ENCODE measurements around the gene TMEM108. TPM values are rescaled to one million over a fixed set of nuclear protein-coding genes. Genes with fewer than 3 reads are reported as not detected.

Gene TMEM108
- total and polyA plus RNA-seq, 10 of the 15 experiments (the other 5 are each of a cell fraction or from before 2014, with no cell fraction given) = 0.02 to 0.58 (median 0.12) TPM; not detected in 5

- RAD21 ChIA-PET (ENCODE audit: unreplicated experiment) = no interaction called here
- no peak overlapping the region for H3K4me3 ChIP-seq
- no peak for FAIRE-seq
- H4K20me1 ChIP-seq (ENCODE audit: control insufficient read depth, insufficient read depth) = no peaks in the 10 kb centered on the region
- intact Hi-C loops (cut with micrococcal nuclease; ENCODE audit: unreplicated experiment) (no loop called here), in situ Hi-C loops (cut with MboI) (no loop called here)
- H3K9me3 ChIP-seq (replicated peaks; ENCODE audit: control insufficient read depth, insufficient read depth, low read length) = no peaks in the 10 kb centered on the region
- no peaks in the 10 kb centered on the region for H3K79me2 ChIP-seq (ENCODE audit: control insufficient read depth, insufficient read depth, low read length)
- no peak overlapping the region for H3K27ac ChIP-seq (ENCODE audit: control insufficient read depth, insufficient read depth)
- H3K4me2 ChIP-seq (ENCODE audit: control insufficient read depth, insufficient read depth) = no peak overlapping the region
- no peaks in the 10 kb centered on the region for H3K27me3 ChIP-seq (replicated peaks in 1 of 2; ENCODE audit: control insufficient read depth in 2 of 2, insufficient read depth in 2 of 2, low read length in 1 of 2)
- H2AFZ ChIP-seq (ENCODE audit: control insufficient read depth, low read depth, low read length) = no peak overlapping the region
- SMC1A ChIA-PET (ENCODE audit: uncharacterized antibody, unreplicated experiment) = no interaction called here
- H3K4me1 ChIP-seq (ENCODE audit: control insufficient read depth, insufficient read depth, low read length) = no peaks in the 10 kb centered on the region
- POLR2A ChIA-PET = no interaction called here
- CTCF ChIA-PET = no interaction called here
- BruUV-seq (replicated peaks) = no TSS peak
- DNase-seq (ENCODE audit: low read depth, low spot score) = no peak
- 61% methylated on average over 2 of the region's 2 CpGs for WGBS (ENCODE audit: insufficient coverage, insufficient replicate concordance, low lambda C conversion rate, missing lambda C conversion rate)
- no peaks in the 10 kb centered on the region for H3K36me3 ChIP-seq (ENCODE audit: control insufficient read depth in 2 of 2, insufficient read depth in 2 of 2, low read length in 1 of 2)
- ATAC-seq = no peak
- no peak overlapping the region for H3K9ac ChIP-seq (ENCODE audit: control insufficient read depth, insufficient read depth, low read length)
- no peak for TF ChIP-seq ZNF687 (IDR thresholded peaks at IDR 0.05)
- TF ChIP-seq TCF3 (IDR thresholded peaks at IDR 0.05; ENCODE audit: borderline replicate concordance, insufficient read depth, low read depth, low read length) = no peak
- TF ChIP-seq POLR2A (IDR thresholded peaks at IDR 0.05; ENCODE audit: low read depth, low read length) = no peak
- TF ChIP-seq ATF2 (IDR thresholded peaks at IDR 0.05; ENCODE audit: low read length) = no peak
- no peak for TF ChIP-seq CTCF (IDR thresholded peaks at IDR 0.05 in 2 of 3, conservative IDR thresholded peaks at IDR 0.05 in 1 of 3; ENCODE audit: control insufficient read depth in 2 of 3, extremely low read depth in 1 of 3, insufficient read depth in 1 of 3, low read depth in 3 of 3, low read length in 3 of 3)
- no peak for TF ChIP-seq ZNF274 (IDR thresholded peaks at IDR 0.05; ENCODE audit: insufficient read depth, insufficient read length)
- no peak for TF ChIP-seq STAT3 (IDR thresholded peaks at IDR 0.05; ENCODE audit: low read depth, low read length)
- TF ChIP-seq ETV6 (conservative IDR thresholded peaks at IDR 0.05 in 1 of 2, IDR thresholded peaks at IDR 0.05 in 1 of 2; ENCODE audit: borderline replicate concordance in 1 of 2, low read depth in 1 of 2) = no peak
- TF ChIP-seq ZNF207 (IDR thresholded peaks at IDR 0.05; ENCODE audit: borderline replicate concordance) = no peak
- TF ChIP-seq IKZF1 (conservative IDR thresholded peaks at IDR 0.05) = no peak
- no peak for TF ChIP-seq NFYB (IDR thresholded peaks at IDR 0.05; ENCODE audit: insufficient read depth, low read depth, low read length)
- no peak for TF ChIP-seq MEF2A (IDR thresholded peaks at IDR 0.05; ENCODE audit: insufficient read depth, low read depth, low read length)
- TF ChIP-seq BACH1 (IDR thresholded peaks at IDR 0.05; ENCODE audit: borderline replicate concordance) = no peak
- no peak for TF ChIP-seq NR2C2 (IDR thresholded peaks at IDR 0.05; ENCODE audit: borderline replicate concordance, control insufficient read depth, insufficient read length, low read depth)
- no peak for TF ChIP-seq PKNOX1 (IDR thresholded peaks at IDR 0.05)
- no peak for TF ChIP-seq RUNX3 (IDR thresholded peaks at IDR 0.05; ENCODE audit: low read length)
- TF ChIP-seq RCOR1 (conservative IDR thresholded peaks at IDR 0.05; ENCODE audit: low read depth, low read length) = no peak
Observed at GRCh38 chr3:133119176-133119575, 81.0 kb downstream of the TMEM108 start.

Measured in GM12878 (cell line).